GM18909 (cell line): ENCODE measurements around the gene RPP14.
A peak's percentile ranks its signal among the peaks of the same experiment; 100 is the strongest.
"Not testable (repeated sequence)": the region's sequence is repeated elsewhere in the genome, so short reads cannot be mapped to it uniquely, and the experiment has no call there.

Experiments
- ATAC-seq: cut with Tn5 transposase; IDR thresholded peaks from one replicate; pipeline ENCODE4 v1.9.1; 2021; ENCODE audit warnings: mild to moderate bottlenecking; ENCODE audit not compliant: unreplicated experiment, poor library complexity

RPP14 gene

GRCh38 chr3:58305882-58306711, at the start of gene RPP14, which contains the start of gene HTD2:
RPP14 (plus strand) TSS chr3:58306245; CDS start chr3:58310330, 4,085 bp downstream.
HTD2 (plus strand) TSS chr3:58306520; CDS start chr3:58317614, 11,094 bp downstream.
- peak; percentile 89 for ATAC-seq

GRCh38 chr3:58256511-58256910, 49.5 kb upstream of the RPP14 start:
- ATAC-seq = no peak

GRCh38 chr3:58258392-58259055, 47.5 kb upstream of the RPP14 start:
- ATAC-seq = no peak

- no peak for ATAC-seq
Observed at GRCh38 chr3:58260261-58260731, 45.7 kb upstream of the RPP14 start.

GRCh38 chr3:58260733-58261132, 45.3 kb upstream of the RPP14 start:
- ATAC-seq = no peak

- peak; percentile 85 for ATAC-seq
Observed at GRCh38 chr3:58261954-58262666, 43.9 kb upstream of the RPP14 start.

- no peak for ATAC-seq
Observed at GRCh38 chr3:58266577-58266976, 39.5 kb upstream of the RPP14 start.

GRCh38 chr3:58267543-58267942, 38.5 kb upstream of the RPP14 start:
- ATAC-seq = not testable (repeated sequence)

GRCh38 chr3:58269356-58269755, 36.7 kb upstream of the RPP14 start:
- no peak for ATAC-seq

- ATAC-seq = no peak
Observed at GRCh38 chr3:58270485-58270884, 35.6 kb upstream of the RPP14 start.

- no peak for ATAC-seq
Observed at GRCh38 chr3:58271901-58272501, 34.0 kb upstream of the RPP14 start.

- ATAC-seq = no peak
Observed at GRCh38 chr3:58272891-58273290, 33.2 kb upstream of the RPP14 start.

GRCh38 chr3:58273362-58273761, 32.7 kb upstream of the RPP14 start:
- ATAC-seq = not testable (repeated sequence)

GRCh38 chr3:58274027-58274614, 31.9 kb upstream of the RPP14 start:
- ATAC-seq = no peak

- ATAC-seq = no peak
Observed at GRCh38 chr3:58281069-58281468, 25.0 kb upstream of the RPP14 start.

GRCh38 chr3:58285334-58285733, 20.7 kb upstream of the RPP14 start:
- no peak for ATAC-seq

GRCh38 chr3:58287354-58287753, 18.7 kb upstream of the RPP14 start:
- no peak for ATAC-seq

- no peak for ATAC-seq
Observed at GRCh38 chr3:58288011-58288728, 17.9 kb upstream of the RPP14 start.

GRCh38 chr3:58288964-58289613, 17.0 kb upstream of the RPP14 start:
- ATAC-seq = not testable (repeated sequence)
